Measurements from ENCODE around the gene WBP2NL.

WBP2NL gene

GRCh38 chr22:42072606-42073330 lies 74.2 kb downstream of the WBP2NL start:
- DNase-seq (ENCODE audit: low read depth in 3 of 3), result no peak

GRCh38 chr22:42073621-42074041 lies 75.0 kb downstream of the WBP2NL start:
- DNase-seq (ENCODE audit: low read depth in 3 of 3), result no peak

GRCh38 chr22:42074132-42074811 lies 75.7 kb downstream of the WBP2NL start, which contains the start of gene PHETA2:
TSS of gene PHETA2 (plus strand) at chr22:42074248. CDS start at chr22:42077294, 3,046 bp downstream.
- peak in 2 of 3 experiments; percentile 32 to 34 for DNase-seq (ENCODE audit: low read depth in 3 of 3)

- DNase-seq (ENCODE audit: low read depth in 3 of 3), result no peak
These were observed 76.5 kb downstream of the WBP2NL start for GRCh38 chr22:42074846-42075676.

- DNase-seq (ENCODE audit: low read depth in 3 of 3), result no peak
These were observed 78.3 kb downstream of the WBP2NL start for GRCh38 chr22:42076764-42077485.

GRCh38 chr22:42077486-42078125 lies 79.0 kb downstream of the WBP2NL start:
- DNase-seq (ENCODE audit: low read depth in 3 of 3), result no peak
